Upper lobe of left lung (tissue), 4 donors: ENCODE measurements around the gene MYLK4.

Experiments
- POLR2A ChIP-seq, 4 donors: fragments of 450-650 bp; IDR thresholded peaks; one replicate each; pipeline ENCODE4 v1.5.1; 2016 to 2017; ENCODE audit warnings: antibody characterized with exemption in 4 of 4, mild to moderate bottlenecking in 2 of 4
- TF ChIP-seq, protein P1 (sequence below), 6 experiments: fragments of 450-650 bp in 4 of 6; fragments of 200-600 bp in 2 of 6; sonication (generic) in 2 of 6; IDR thresholded peaks; one replicate each; pipeline ENCODE4 v1.5.1; 2016 to 2019; ENCODE audit warnings: antibody characterized with exemption in 6 of 6

GRCh38 chr6:2784061-2784460 is 33.3 kb upstream of the MYLK4 start:
- TF ChIP-seq, protein P1, sequence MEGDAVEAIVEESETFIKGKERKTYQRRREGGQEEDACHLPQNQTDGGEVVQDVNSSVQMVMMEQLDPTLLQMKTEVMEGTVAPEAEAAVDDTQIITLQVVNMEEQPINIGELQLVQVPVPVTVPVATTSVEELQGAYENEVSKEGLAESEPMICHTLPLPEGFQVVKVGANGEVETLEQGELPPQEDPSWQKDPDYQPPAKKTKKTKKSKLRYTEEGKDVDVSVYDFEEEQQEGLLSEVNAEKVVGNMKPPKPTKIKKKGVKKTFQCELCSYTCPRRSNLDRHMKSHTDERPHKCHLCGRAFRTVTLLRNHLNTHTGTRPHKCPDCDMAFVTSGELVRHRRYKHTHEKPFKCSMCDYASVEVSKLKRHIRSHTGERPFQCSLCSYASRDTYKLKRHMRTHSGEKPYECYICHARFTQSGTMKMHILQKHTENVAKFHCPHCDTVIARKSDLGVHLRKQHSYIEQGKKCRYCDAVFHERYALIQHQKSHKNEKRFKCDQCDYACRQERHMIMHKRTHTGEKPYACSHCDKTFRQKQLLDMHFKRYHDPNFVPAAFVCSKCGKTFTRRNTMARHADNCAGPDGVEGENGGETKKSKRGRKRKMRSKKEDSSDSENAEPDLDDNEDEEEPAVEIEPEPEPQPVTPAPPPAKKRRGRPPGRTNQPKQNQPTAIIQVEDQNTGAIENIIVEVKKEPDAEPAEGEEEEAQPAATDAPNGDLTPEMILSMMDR (IDR thresholded peaks at IDR 0.05) = no peak
- TF ChIP-seq POLR2A (IDR thresholded peaks at IDR 0.05) = no peak
